SKM-1 (cell line): ENCODE measurements around the gene PRKCD.

Experiments
- DNase-seq: peaks from one replicate; lab custom pipeline; 2025; ENCODE audit not compliant: unreplicated experiment; lab: John Stamatoyannopoulos, UW

The PRKCD gene

DNA sequence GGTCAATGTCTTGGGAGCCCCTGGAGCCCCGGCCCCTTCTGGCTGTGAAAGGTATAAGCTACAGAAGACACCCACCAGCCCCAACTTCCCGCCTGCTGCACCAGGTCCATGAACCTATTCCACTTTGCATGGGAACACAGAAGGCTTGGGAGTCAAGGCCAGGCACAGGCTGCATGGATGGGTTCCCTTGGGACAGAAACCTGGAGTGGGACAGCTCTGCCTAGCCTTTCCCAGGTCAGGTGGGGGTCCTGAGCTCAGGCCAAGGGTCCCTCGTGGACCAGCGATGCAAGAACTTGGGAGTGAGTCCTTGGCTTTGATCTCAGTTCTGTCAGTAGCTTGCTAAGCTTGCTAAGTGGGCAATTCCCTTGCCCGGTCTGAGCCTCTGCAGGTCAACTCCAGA, 69.8 kb downstream of the PRKCD start:
- DNase-seq: no peak

DNA sequence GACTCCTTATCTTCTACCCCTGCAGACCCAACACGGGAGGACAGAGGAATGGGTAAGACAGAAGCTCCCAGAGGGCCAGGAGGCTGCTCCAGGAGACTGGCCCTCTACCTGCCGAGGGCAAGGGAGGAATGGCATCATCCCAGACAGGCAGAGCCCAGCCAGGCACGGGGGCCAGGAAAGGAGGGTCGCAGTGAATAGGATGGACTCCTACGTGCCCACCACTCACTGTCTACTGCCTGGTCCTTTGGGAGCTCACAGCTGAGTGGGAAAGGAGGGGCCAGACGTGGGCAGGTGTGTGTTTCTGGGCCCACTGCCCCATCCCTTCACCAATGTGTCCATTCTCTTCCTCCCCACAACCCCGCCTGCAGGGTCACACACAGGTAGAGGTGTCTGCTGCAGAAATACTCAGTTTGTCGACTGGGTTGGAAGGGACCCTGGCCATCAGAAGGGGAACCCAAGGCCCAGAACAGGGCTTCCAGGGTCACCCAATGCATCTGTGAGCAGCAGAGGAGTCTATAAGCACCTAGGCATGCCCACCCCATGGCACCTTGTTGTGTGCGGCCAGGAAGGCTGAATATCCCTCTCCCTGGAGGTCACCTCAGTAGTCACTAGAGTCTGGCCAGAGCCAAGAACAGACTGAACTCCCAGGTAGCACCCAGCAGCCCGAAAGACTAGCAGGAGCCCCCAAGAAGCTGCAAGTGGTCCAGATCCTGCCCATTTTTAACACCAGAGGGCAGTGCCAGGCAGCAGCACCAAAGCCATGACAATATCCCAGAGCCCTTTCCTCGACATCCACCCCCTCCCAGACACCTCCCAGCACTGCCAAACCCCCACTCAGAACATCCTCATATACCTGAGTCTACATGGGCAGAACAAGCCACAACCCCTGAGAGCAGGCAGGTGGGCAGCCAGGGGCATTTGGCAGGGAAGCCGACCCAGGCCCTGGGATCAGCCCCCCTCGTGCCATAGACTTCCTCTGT, 70.8 kb downstream of the PRKCD start:
- DNase-seq: no peak

DNA sequence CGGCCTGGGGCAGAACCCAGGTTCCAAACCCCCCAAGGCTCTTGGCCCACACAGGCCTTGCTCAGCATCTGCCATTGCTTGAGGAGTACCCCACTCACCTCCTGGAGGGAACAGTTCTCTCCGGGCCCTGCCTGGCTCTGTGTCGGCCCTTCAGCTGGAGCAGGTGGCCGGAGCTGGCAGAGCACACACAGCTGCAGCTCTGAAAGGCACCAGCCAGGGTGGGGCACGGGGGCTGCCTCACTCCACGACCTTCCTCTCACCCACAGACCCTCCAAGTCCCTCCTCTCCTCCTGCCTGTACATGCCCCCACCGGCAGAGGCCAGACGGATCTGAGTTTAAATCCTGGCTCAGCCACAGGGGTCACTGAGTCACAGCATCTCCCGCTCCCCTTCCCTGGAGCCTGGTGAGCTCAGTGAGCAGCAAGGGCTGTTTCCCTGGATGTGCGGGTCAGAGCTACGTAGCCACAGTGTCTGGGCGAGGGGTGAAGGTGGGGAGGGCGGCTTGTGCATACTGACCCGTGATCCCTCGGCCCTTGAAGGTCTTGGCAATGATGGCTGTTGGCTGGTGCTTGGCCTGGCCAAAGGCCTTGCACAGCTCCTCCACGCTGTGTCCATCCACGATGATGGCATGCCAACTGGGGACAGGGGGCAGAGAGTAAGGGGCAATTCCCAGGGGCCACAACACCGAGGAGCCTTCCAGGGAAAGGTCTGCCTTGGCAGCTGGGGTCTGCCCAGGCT, 71.8 kb downstream of the PRKCD start:
- no peak for DNase-seq

- no peak for DNase-seq
These were observed 73.3 kb downstream of the PRKCD start for GRCh38 chr3:53234130-53234840.

DNA sequence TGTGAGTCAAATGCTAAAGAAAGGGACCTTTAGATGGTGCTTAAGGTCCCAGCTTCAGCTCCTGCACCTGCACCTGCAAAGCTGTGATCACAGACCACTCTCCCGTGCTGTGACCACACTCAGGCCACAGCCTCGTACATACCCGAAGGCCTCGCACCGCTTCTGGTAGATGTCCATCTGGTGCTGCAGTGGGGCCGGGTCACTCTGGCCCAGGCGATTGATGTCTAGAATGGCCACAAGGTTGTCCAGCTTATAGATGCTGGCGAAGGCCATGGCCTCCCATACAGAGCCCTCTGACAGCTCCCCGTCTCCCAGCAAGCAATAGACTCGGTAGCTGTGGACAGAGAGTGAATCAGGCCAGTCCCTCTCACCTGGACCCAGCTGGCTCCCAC, 73.8 kb downstream of the PRKCD start:
- DNase-seq: no peak

- DNase-seq: no peak
These were observed 74.5 kb downstream of the PRKCD start for GRCh38 chr3:53235545-53235944.

DNA sequence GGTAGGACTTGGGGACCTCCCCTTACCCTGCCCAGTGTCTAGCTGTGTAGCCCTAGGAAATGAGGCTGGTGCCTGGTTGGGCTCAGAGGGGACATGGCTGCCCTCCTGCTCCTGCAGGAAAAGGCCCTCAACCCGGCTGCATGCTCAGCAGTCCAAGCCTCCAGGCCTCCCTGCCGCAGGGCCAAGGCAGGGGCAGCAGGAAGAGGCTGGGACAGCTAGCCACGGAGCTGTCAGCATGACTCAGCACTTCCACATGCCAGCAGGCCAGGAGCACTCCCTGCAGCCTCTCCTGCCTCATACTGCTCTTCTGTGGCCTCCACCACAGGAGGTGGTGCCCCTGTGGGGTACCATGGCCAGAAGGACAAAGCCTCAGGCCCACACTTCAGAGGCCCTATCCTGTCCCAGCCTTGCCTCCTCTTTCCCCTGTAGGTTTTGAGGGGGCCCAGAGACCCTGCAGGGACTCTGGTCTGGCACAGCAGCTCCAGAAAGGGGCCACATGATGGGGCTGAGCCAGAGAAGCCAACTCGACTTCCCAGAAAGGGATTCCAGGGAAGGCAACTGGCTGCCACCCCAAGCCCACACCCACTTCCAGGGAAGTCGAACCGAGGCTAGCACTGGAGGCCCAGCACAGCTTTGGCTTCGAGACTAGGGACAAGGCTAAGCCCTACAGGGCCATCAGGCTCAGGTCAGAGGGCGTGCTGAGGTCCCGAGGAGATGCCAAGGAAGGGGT, 75.3 kb downstream of the PRKCD start:
- DNase-seq: peak; percentile 18

DNA sequence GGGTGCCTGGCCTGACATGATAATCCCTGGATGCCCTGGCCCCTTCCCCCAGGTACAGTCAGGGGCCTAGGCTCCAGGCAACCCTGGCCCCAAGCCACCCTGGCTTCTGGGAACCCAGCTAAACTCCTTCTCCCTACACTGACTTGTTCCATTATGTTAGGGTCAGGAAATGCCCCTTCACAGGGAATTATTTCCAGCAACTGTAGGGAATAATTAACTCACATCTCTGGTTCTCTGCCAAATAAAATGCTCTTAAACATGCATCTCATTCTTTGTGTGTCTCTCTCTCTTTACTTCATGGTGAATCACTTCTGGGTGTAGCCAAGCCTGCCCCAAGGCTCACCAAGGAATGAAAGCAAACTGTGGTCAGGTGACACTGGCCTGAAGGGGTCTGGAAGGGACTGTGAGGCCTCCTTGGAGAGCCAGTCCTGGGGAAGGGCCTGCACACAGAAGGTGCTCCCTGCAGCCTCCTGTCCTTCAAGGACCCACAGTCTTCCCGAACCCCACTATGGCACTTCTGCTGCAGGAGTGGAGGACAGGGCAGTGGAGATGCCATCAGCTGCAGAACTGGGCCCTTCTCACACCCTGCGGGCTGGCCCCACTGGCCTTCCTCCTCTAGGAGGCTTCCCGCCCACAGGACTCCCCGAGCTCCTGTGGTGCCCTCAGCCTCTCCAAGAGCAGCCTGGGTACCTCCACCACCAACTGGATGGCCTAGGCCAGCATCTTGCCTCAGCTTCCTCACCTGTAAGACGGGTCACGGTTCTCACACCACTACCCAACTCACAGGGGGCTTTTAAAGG, 77.2 kb downstream of the PRKCD start:
- no peak for DNase-seq

DNA sequence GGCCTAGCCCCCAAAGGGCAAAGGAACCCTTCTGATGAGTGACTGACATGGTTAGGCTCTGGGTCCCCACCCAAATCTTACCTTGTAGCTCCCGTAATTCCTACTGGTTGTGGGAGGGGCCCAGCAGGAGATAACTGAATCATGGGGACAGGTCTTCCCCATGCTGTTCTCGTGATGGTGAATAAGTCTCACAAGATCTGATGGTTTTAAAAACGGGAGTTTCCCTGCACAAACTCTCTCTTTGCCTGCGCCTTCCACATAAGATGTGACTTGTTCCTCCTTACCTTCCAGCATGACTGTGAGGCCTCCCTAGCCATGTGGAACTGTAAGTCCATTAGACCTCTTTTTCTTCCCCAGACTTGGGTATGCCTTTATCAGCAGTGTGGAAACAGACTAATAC, 77.9 kb downstream of the PRKCD start:
- DNase-seq: no peak

- no peak for DNase-seq
These were observed 78.8 kb downstream of the PRKCD start for GRCh38 chr3:53239800-53240199.

- no peak for DNase-seq
These were observed 80.3 kb downstream of the PRKCD start for GRCh38 chr3:53240989-53241972.

GRCh38 chr3:53242155-53242554, 81.1 kb downstream of the PRKCD start:
- DNase-seq: no peak
